Measurements from ENCODE around the gene RIN3.

Gene RIN3

GRCh38 chr14:92490239-92490959 lies 23.2 kb upstream of the RIN3 start:
- DNase-seq (ENCODE audit: low read depth) = no peak
- in situ Hi-C loops (cut with HindIII; ENCODE audit: low sequenced_read_pairs) = no loop called here
- H3K4me3 ChIP-seq (ENCODE audit: low read depth, low read length) = no peak overlapping the region
- TF ChIP-seq, protein P1, sequence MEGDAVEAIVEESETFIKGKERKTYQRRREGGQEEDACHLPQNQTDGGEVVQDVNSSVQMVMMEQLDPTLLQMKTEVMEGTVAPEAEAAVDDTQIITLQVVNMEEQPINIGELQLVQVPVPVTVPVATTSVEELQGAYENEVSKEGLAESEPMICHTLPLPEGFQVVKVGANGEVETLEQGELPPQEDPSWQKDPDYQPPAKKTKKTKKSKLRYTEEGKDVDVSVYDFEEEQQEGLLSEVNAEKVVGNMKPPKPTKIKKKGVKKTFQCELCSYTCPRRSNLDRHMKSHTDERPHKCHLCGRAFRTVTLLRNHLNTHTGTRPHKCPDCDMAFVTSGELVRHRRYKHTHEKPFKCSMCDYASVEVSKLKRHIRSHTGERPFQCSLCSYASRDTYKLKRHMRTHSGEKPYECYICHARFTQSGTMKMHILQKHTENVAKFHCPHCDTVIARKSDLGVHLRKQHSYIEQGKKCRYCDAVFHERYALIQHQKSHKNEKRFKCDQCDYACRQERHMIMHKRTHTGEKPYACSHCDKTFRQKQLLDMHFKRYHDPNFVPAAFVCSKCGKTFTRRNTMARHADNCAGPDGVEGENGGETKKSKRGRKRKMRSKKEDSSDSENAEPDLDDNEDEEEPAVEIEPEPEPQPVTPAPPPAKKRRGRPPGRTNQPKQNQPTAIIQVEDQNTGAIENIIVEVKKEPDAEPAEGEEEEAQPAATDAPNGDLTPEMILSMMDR (IDR thresholded peaks at IDR 0.05; ENCODE audit: low read depth, low read length, missing control alignments) = no peak

- in situ Hi-C loops (cut with HindIII; ENCODE audit: low sequenced_read_pairs) = no loop called here
- no peak for DNase-seq (ENCODE audit: low read depth)
- H3K4me3 ChIP-seq (ENCODE audit: low read depth, low read length) = no peak overlapping the region
- TF ChIP-seq, protein P1 (IDR thresholded peaks at IDR 0.05; ENCODE audit: low read depth, low read length, missing control alignments) = no peak
Observed at GRCh38 chr14:92491782-92492181, 21.8 kb upstream of the RIN3 start.

DNA sequence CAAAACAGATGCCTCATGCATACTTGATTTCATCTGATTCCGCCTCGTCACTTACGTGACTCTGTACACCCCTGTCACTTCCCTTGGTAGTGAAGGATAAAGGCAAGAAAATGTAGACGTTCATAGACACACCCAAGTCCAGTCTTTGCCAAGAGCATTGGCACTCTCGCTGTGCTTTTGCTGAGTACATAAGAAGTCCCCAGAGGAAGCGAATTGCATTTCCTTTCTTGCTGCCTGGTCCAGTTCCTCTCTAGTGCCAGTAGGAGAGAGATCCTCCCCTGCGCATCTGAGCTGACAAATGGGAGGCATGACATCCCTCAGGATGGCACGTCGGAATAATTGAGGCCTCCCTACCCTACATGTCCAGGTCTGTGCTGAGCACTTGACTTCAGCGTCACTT lies 21.3 kb upstream of the RIN3 start:
- in situ Hi-C loops (cut with HindIII; ENCODE audit: low sequenced_read_pairs) = no loop called here
- no peak for DNase-seq (ENCODE audit: low read depth)
- TF ChIP-seq, protein P1 (IDR thresholded peaks at IDR 0.05; ENCODE audit: low read depth, low read length, missing control alignments) = no peak
- no peak overlapping the region for H3K4me3 ChIP-seq (ENCODE audit: low read depth, low read length)

GRCh38 chr14:92493024-92493423 lies 20.6 kb upstream of the RIN3 start:
- no peak for DNase-seq (ENCODE audit: low read depth)
- in situ Hi-C loops (cut with HindIII; ENCODE audit: low sequenced_read_pairs) = no loop called here
- no peak overlapping the region for H3K4me3 ChIP-seq (ENCODE audit: low read depth, low read length)
- TF ChIP-seq, protein P1 (IDR thresholded peaks at IDR 0.05; ENCODE audit: low read depth, low read length, missing control alignments) = no peak

DNA sequence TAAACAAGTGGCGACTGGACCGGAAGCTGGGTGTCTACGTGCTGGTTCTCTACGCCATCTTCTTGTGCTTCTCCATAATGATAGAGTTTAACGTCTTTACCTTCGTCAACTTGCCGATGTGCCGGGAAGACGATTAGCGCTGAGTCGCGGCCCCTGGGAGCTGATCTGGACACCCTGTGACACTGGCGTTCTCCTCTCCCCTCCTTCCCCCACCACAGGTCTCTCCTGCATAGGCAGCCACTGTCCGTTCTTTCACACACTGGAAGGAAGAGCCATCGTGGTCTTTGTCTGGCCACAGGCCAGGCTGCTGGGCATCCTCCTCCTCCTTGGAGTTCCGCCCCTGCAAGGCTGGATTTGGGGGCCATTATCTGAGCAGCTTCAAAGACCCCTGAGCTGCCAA lies 20.1 kb upstream of the RIN3 start:
- TF ChIP-seq, protein P1 (IDR thresholded peaks at IDR 0.05; ENCODE audit: low read depth, low read length, missing control alignments) = no peak
- H3K4me3 ChIP-seq (ENCODE audit: low read depth, low read length) = no peak overlapping the region
- in situ Hi-C loops (cut with HindIII; ENCODE audit: low sequenced_read_pairs) = no loop called here
- no peak for DNase-seq (ENCODE audit: low read depth)

DNA sequence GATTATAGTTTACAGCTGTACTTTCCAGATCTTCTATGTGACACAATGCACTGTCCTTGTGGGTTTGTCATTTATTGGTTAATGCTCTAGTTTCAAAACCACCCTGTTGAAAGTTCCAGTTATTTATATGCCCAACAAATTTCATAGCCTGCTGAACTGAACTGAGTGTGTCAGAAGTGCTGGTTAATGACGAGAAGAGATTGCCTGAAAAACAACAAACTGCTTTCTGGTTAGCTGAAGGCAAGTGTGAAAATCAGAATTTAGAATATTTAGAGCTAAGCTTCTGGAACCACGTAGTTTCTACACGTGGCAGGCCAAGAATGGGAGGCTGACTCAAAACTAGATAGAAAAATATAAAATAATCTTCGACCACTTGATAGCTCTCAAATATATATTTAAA lies 19.1 kb upstream of the RIN3 start:
- TF ChIP-seq, protein P1 (IDR thresholded peaks at IDR 0.05; ENCODE audit: low read depth, low read length, missing control alignments) = no peak
- no peak for DNase-seq (ENCODE audit: low read depth)
- H3K4me3 ChIP-seq (ENCODE audit: low read depth, low read length) = no peak overlapping the region
- in situ Hi-C loops (cut with HindIII; ENCODE audit: low sequenced_read_pairs) = no loop called here

Measured in astrocyte of the cerebellum (primary cell).